Measurements from ENCODE around the gene SKAP1. TPM values are rescaled to one million over a fixed set of nuclear protein-coding genes. Genes with fewer than 3 reads are reported as not detected.
A peak's percentile ranks its signal among the peaks of the same experiment; 100 is the strongest.

SKAP1 gene
- total and polyA plus RNA-seq, 8 donors = 2.4 to 4.4 (median 3.2) TPM; not detected in 2

DNA sequence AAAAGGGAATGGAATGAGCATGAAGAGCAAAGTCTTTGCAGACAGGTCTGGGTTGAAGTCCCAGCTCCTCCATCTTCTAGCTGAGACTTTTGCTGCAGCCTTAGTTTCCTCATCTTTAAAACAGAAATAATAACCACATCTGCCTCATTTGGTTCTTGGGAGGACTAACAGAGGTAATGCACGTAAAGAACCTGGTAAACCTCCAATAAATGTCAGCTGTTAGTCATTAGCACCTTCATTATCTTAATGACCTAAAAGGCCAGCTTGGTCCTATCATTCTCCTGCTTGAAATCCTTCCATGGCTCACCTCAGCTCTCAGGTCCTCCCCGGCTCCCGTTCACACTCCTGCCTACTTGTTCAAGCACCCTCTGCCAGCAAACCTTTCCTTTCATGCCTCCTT lies 51.8 kb downstream of the SKAP1 start:
- H3K36me3 ChIP-seq = no peaks in the 10 kb centered on the region
- H3K4me3 ChIP-seq = no peak overlapping the region
- DNase-seq = no peak
- intact Hi-C loops (cut with DNase I; ENCODE audit: low total_unique reads) = no loop called here
- H3K27ac ChIP-seq = no peak overlapping the region
- 56 to 75% (median 69%) methylated on average over 3 of the region's 3 CpGs for WGBS, 5 donors
- TF ChIP-seq POLR2AphosphoS5 (IDR thresholded peaks at IDR 0.05) (no peak), EP300 (IDR thresholded peaks at IDR 0.05) (no peak), POLR2A (IDR thresholded peaks at IDR 0.05) (no peak)
- TF ChIP-seq, protein P1, sequence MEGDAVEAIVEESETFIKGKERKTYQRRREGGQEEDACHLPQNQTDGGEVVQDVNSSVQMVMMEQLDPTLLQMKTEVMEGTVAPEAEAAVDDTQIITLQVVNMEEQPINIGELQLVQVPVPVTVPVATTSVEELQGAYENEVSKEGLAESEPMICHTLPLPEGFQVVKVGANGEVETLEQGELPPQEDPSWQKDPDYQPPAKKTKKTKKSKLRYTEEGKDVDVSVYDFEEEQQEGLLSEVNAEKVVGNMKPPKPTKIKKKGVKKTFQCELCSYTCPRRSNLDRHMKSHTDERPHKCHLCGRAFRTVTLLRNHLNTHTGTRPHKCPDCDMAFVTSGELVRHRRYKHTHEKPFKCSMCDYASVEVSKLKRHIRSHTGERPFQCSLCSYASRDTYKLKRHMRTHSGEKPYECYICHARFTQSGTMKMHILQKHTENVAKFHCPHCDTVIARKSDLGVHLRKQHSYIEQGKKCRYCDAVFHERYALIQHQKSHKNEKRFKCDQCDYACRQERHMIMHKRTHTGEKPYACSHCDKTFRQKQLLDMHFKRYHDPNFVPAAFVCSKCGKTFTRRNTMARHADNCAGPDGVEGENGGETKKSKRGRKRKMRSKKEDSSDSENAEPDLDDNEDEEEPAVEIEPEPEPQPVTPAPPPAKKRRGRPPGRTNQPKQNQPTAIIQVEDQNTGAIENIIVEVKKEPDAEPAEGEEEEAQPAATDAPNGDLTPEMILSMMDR (IDR thresholded peaks at IDR 0.05) = no peak
- H3K27me3 ChIP-seq = peaks cover 0 to 31% (median 0%) of the 10 kb centered on the region in 3 donors
- no peaks in the 10 kb centered on the region for H3K9me3 ChIP-seq
- H3K4me1 ChIP-seq = no peaks in the 10 kb centered on the region

DNA sequence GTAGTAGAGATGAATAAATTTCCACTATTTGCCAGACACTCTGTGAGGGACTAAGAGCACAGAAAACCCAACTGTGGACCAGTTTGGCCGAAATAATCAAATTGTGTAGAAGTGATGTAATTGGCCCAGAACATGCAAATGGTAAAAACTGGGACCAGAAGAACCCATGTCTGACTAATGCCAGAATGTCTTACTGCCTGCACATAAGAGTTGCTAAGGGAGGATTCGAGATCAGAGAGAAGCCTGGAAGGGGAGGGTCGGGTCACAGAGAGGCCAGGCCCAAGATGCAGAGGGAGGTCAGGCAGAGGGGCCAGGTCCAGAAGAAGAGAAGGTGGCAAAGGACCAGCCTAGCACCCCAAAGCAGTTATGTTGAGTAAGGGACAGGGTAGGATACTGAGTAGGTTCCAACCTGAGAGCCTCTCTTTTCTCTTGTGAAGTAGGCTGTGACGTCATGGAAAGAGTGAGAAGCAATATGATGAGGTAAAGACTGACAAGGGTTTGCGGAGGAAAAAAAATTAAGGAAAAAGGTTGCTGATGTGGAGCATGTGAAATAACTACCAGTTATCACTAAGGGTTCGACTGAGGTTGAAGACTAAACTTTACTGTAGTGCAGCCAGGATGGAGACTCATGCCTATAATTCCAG lies 53.2 kb downstream of the SKAP1 start:
- H3K4me1 ChIP-seq = no peaks in the 10 kb centered on the region
- H3K27ac ChIP-seq = no peak overlapping the region
- intact Hi-C loops (cut with DNase I; ENCODE audit: low total_unique reads) = no loop called here
- H3K4me3 ChIP-seq = no peak overlapping the region
- TF ChIP-seq POLR2AphosphoS5 (IDR thresholded peaks at IDR 0.05) = no peak
- TF ChIP-seq EP300 (IDR thresholded peaks at IDR 0.05) = no peak
- TF ChIP-seq POLR2A (IDR thresholded peaks at IDR 0.05) = no peak
- TF ChIP-seq, protein P1 (IDR thresholded peaks at IDR 0.05) = no peak
- H3K36me3 ChIP-seq = no peaks in the 10 kb centered on the region
- WGBS, 5 donors = 81 to 87% (median 85%) methylated on average over 6 of the region's 6 CpGs
- H3K27me3 ChIP-seq = peaks cover 0 to 44% (median 0%) of the 10 kb centered on the region in 3 donors
- H3K9me3 ChIP-seq = no peaks in the 10 kb centered on the region
- DNase-seq = no peak

DNA sequence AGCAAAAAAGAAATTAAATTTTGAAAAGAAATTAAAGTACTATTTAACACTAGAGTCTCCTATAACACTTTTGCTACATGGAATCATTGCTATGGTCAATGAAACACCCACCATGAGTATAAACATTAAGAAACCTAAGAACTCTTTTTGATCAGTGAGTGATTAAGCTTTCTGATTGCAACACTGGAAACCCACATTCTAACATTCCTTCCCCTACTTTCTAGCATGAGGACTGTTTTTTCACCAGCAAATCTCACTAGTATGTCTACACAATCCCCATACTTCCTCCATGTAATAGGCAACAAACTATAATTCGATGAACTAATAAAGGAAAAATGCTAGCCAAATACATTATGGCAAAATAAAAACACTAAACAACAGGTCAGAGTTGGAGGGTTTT lies 54.7 kb downstream of the SKAP1 start:
- Histone ChIP-seq H3K27me3 (peaks cover 0 to 48% (median 0%) of the 10 kb centered on the region in 3 donors), H3K9me3 (no peaks in the 10 kb centered on the region), H3K27ac (no peak overlapping the region), H3K4me3 (no peak overlapping the region), H3K4me1 (no peaks in the 10 kb centered on the region), H3K36me3 (no peaks in the 10 kb centered on the region)
- no peak for TF ChIP-seq POLR2A (IDR thresholded peaks at IDR 0.05)
- no peak for TF ChIP-seq POLR2AphosphoS5 (IDR thresholded peaks at IDR 0.05)
- intact Hi-C loops (cut with DNase I; ENCODE audit: low total_unique reads) = no loop called here
- 64 to 79% (median 70%) methylated on average over 1 of the region's 1 CpG for WGBS, 5 donors
- no peak for DNase-seq

DNA sequence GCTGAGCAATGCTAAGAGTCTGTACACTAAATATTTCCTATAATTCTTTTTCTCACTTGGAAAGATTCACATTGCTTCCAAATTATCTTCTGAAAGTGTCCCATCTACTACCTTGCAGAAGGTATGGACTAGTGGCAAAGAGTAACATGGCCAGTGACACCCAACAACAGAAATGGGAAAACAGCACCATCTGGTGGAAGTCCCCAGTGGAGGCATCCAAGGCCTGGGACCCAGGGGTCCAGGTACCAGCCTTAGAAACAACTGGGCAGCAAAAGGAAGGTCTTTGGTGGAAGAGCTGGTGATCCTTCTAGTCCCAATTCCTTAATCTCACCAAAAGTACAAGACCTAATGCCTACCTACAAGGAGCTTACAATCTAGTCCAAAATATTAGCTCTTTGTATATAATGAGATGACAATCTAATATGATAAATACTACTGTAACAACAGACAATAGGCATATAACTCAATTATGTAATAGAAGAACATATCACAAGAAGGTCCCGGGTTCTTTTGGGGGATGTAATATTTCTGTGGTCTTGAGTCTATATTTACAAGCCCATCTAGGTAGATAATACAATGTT lies 55.3 kb downstream of the SKAP1 start:
- Histone ChIP-seq H3K4me1 (no peaks in the 10 kb centered on the region), H3K27me3 (peaks cover 0 to 48% (median 0%) of the 10 kb centered on the region in 3 donors), H3K9me3 (no peaks in the 10 kb centered on the region), H3K27ac (no peak overlapping the region), H3K36me3 (no peaks in the 10 kb centered on the region), H3K4me3 (no peak overlapping the region)
- DNase-seq = peak; percentile 39 to 43
- intact Hi-C loops (cut with DNase I; ENCODE audit: low total_unique reads) = no loop called here
- no peak for TF ChIP-seq EP300 (IDR thresholded peaks at IDR 0.05)
- no peak for TF ChIP-seq POLR2AphosphoS5 (IDR thresholded peaks at IDR 0.05)
- no peak for TF ChIP-seq POLR2A (IDR thresholded peaks at IDR 0.05)
- TF ChIP-seq, protein P1 (IDR thresholded peaks at IDR 0.05) = peak in 5 of 7 experiments; percentile 18 to 58 (median 52)
- WGBS, 5 donors = 58 to 76% (median 74%) methylated on average over 1 of the region's 1 CpG

DNA sequence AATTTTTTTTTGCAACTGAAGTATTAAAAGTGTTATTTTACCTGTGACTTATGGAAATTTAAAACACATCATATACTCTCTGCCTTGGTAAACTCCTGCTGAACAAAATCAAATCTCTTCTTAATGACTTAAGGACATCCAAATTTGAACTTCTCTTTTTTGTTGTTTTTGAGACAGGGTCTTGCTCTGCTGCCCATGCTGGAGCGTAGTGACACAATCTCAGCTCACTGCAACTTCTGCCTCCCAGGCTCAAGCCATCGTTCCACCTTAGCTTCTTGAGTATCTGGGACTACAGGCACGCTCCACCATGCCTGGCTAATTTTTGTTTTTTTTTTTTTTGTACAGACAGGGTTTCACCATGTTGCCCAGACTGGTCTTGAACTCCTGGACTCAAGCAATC lies 56.1 kb downstream of the SKAP1 start:
- no peaks in the 10 kb centered on the region for H3K9me3 ChIP-seq
- DNase-seq = no peak
- H3K27ac ChIP-seq = no peak overlapping the region
- WGBS, 5 donors = 91 to 98% (median 94%) methylated on average over 3 of the region's 3 CpGs
- no peaks in the 10 kb centered on the region for H3K4me1 ChIP-seq
- TF ChIP-seq POLR2A (IDR thresholded peaks at IDR 0.05) = no peak
- TF ChIP-seq EP300 (IDR thresholded peaks at IDR 0.05) = no peak
- TF ChIP-seq, protein P1 (IDR thresholded peaks at IDR 0.05) = no peak
- no peak for TF ChIP-seq POLR2AphosphoS5 (IDR thresholded peaks at IDR 0.05)
- intact Hi-C loops (cut with DNase I; ENCODE audit: low total_unique reads) = no loop called here
- H3K27me3 ChIP-seq = peaks cover 0 to 52% (median 4%) of the 10 kb centered on the region in 3 donors
- no peaks in the 10 kb centered on the region for H3K36me3 ChIP-seq
- H3K4me3 ChIP-seq = no peak overlapping the region

Data from stomach (tissue), 9 donors.